Body of pancreas (tissue), 4 donors: Measurements from ENCODE around the gene ADRB2.

Experiments used
- POLR2A ChIP-seq, 3 donors: fragments of 450-650 bp; IDR thresholded peaks; one replicate each; pipeline ENCODE4 v1.6.1; 2016; ENCODE audit warnings: antibody characterized with exemption in 3 of 3, mild to moderate bottlenecking in 2 of 3
- TF ChIP-seq, protein P1 (sequence below), 7 experiments: fragments of 450-650 bp in 4 of 7; fragments of 200-600 bp in 3 of 7; sonication (generic) in 3 of 7; IDR thresholded peaks; one replicate each; pipeline ENCODE4 v1.5.1; 2016 to 2019; ENCODE audit warnings: antibody characterized with exemption in 7 of 7

DNA sequence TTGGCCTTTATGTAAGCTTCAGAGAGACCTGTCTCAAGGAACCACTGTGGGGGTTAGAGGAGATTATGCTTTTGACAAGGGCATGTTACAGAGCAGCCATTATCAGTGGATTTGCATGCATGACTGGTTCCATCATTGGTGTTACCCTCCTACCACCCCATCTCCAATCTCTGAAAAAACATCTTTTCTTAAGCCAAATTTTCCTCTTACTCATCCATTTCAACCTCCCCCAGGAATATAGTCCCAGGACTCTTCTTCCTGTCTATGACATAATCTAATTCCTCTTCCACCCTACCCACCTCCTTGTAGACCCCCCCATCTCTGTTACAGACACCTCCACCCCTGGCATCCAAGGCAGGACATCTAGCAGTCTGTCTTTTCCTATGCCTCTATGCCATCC, 33.1 kb upstream of the ADRB2 start:
- TF ChIP-seq, protein P1, sequence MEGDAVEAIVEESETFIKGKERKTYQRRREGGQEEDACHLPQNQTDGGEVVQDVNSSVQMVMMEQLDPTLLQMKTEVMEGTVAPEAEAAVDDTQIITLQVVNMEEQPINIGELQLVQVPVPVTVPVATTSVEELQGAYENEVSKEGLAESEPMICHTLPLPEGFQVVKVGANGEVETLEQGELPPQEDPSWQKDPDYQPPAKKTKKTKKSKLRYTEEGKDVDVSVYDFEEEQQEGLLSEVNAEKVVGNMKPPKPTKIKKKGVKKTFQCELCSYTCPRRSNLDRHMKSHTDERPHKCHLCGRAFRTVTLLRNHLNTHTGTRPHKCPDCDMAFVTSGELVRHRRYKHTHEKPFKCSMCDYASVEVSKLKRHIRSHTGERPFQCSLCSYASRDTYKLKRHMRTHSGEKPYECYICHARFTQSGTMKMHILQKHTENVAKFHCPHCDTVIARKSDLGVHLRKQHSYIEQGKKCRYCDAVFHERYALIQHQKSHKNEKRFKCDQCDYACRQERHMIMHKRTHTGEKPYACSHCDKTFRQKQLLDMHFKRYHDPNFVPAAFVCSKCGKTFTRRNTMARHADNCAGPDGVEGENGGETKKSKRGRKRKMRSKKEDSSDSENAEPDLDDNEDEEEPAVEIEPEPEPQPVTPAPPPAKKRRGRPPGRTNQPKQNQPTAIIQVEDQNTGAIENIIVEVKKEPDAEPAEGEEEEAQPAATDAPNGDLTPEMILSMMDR (IDR thresholded peaks at IDR 0.05) = no peak
- no peak for TF ChIP-seq POLR2A (IDR thresholded peaks at IDR 0.05)
